H9 (cell line): Measurements from ENCODE around the gene PAX6. TPM values are rescaled to one million over a fixed set of nuclear protein-coding genes. Genes with fewer than 3 reads are reported as not detected.

Source experiments
- DNase-seq: peaks from one replicate; pipeline ENCODE4 v3.0.0-alpha.2; 2017
- H2AFZ ChIP-seq: one replicate; pipeline ENCODE4 v1.6.1; 2013; ENCODE audit warnings: mild to moderate bottlenecking, low read length, control low read depth, moderate library complexity
- H2AK5ac ChIP-seq: 2 replicates; pipeline ENCODE4 v1.6.1; 2013; ENCODE audit warnings: low read length, control low read depth, mixed read lengths; ENCODE audit not compliant: insufficient read length
- H2BK120ac ChIP-seq: one replicate; pipeline ENCODE4 v1.6.1; 2013; ENCODE audit warnings: low read depth, mild to moderate bottlenecking, low read length, control low read depth, inconsistent platforms; ENCODE audit not compliant: poor library complexity, severe bottlenecking
- H2BK12ac ChIP-seq: 2 replicates; pipeline ENCODE4 v1.6.1; 2013; ENCODE audit warnings: low read length, control low read depth, mixed read lengths, low read depth; ENCODE audit not compliant: insufficient read length
- H2BK15ac ChIP-seq: 2 replicates; pipeline ENCODE4 v1.6.1; 2013; ENCODE audit warnings: low read depth, low read length, control low read depth
- H2BK20ac ChIP-seq: one replicate; pipeline ENCODE4 v1.6.1; 2013; ENCODE audit warnings: low read depth, mild to moderate bottlenecking, low read length, control low read depth, inconsistent platforms; ENCODE audit not compliant: poor library complexity, severe bottlenecking
- H2BK5ac ChIP-seq: 2 replicates; pipeline ENCODE4 v1.6.1; 2013; ENCODE audit warnings: low read length, control low read depth, mixed read lengths; ENCODE audit not compliant: insufficient read length
- H3K14ac ChIP-seq: 2 replicates; pipeline ENCODE4 v1.6.1; 2013; ENCODE audit warnings: low read length, control low read depth; ENCODE audit not compliant: insufficient read depth
- H3K18ac ChIP-seq: 2 replicates; pipeline ENCODE4 v1.6.1; 2013; ENCODE audit warnings: low read depth, mild to moderate bottlenecking, mixed read lengths, low read length, control low read depth; ENCODE audit not compliant: insufficient read length
- H3K23ac ChIP-seq: 2 replicates; pipeline ENCODE4 v1.6.1; 2013; ENCODE audit warnings: low read length, control low read depth, mixed read lengths, low read depth; ENCODE audit not compliant: insufficient read length
- H3K23me2 ChIP-seq: 2 replicates; pipeline ENCODE4 v1.6.1; 2013; ENCODE audit warnings: low read depth, mild to moderate bottlenecking, mixed read lengths, low read length, control low read depth; ENCODE audit not compliant: insufficient read length, poor library complexity, severe bottlenecking
- H3K27ac ChIP-seq: 2 replicates; pipeline ENCODE4 v1.5.1; 2013; ENCODE audit warnings: low read length, control low read depth, mixed read lengths, low read depth; ENCODE audit not compliant: insufficient read length
- H3K27me3 ChIP-seq: 2 replicates; pipeline ENCODE4 v1.6.1; 2013; ENCODE audit warnings: low read length, control low read depth, inconsistent platforms; ENCODE audit not compliant: insufficient read depth
- H3K4ac ChIP-seq: 2 replicates; pipeline ENCODE4 v1.6.1; 2013; ENCODE audit warnings: low read depth, mild to moderate bottlenecking, control low read depth, inconsistent platforms, low read length, moderate library complexity
- H3K4me1 ChIP-seq: 2 replicates; pipeline ENCODE4 v1.6.1; 2013; ENCODE audit warnings: low read length, control low read depth, inconsistent platforms; ENCODE audit not compliant: insufficient read depth
- H3K4me2 ChIP-seq: 2 replicates; pipeline ENCODE4 v1.6.1; 2013; ENCODE audit warnings: low read length, control low read depth, mixed read lengths; ENCODE audit not compliant: insufficient read length, insufficient read depth
- H3K56ac ChIP-seq: 2 replicates; pipeline ENCODE4 v1.6.1; 2013; ENCODE audit warnings: low read depth, mild to moderate bottlenecking, mixed read lengths, low read length, control low read depth; ENCODE audit not compliant: insufficient read length
- H3K79me1 ChIP-seq: 2 replicates; pipeline ENCODE4 v1.6.1; 2013; ENCODE audit warnings: low read depth, mild to moderate bottlenecking, moderate library complexity, low read length, control low read depth, inconsistent platforms; ENCODE audit not compliant: insufficient read depth, poor library complexity, severe bottlenecking
- H3K79me2 ChIP-seq: 2 replicates; pipeline ENCODE4 v1.6.1; 2013; ENCODE audit warnings: low read length, control low read depth, inconsistent platforms; ENCODE audit not compliant: insufficient read depth
- H3K9ac ChIP-seq: 2 replicates; pipeline ENCODE4 v1.6.1; 2013; ENCODE audit warnings: low read length, control low read depth, mixed read lengths; ENCODE audit not compliant: insufficient read length; ENCODE audit errors: extremely low read depth
- H3K9me3 ChIP-seq: one replicate; pipeline ENCODE4 v1.6.1; 2013; ENCODE audit warnings: low read depth, low read length, inconsistent platforms; ENCODE audit not compliant: control insufficient read depth
- H3T11ph ChIP-seq: one replicate; pipeline ENCODE4 v1.6.1; 2013; ENCODE audit warnings: mild to moderate bottlenecking, low read length, control low read depth, inconsistent platforms
- H4K20me1 ChIP-seq: one replicate; pipeline ENCODE4 v1.6.1; 2013; ENCODE audit not compliant: control insufficient read depth, insufficient read length, insufficient read depth
- H4K5ac ChIP-seq: 2 replicates; pipeline ENCODE4 v1.6.1; 2013; ENCODE audit warnings: low read depth, mild to moderate bottlenecking, mixed read lengths, low read length, control low read depth; ENCODE audit not compliant: insufficient read length
- H4K8ac ChIP-seq: replicated peaks from 2 replicates; pipeline ENCODE4 v1.6.1; 2013; ENCODE audit warnings: low read length, control low read depth, mixed read lengths, low read depth; ENCODE audit not compliant: insufficient read length
- H4K91ac ChIP-seq: 2 replicates; pipeline ENCODE4 v1.6.1; 2013; ENCODE audit warnings: low read depth, mild to moderate bottlenecking, moderate library complexity, mixed read lengths, low read length, control low read depth; ENCODE audit not compliant: insufficient read length
- H3K27ac Mint-ChIP-seq, 3 experiments: 2 replicates in 2 of 3; 3 replicates in 1 of 3; pipeline ENCODE4 v1.8.0; 2020 to 2021; ENCODE audit warnings: mixed read lengths in 3 of 3, mild to moderate bottlenecking in 1 of 3, moderate library complexity in 1 of 3
- H3K27me3 Mint-ChIP-seq: 2 replicates; pipeline ENCODE4 v1.8.0; 2021; ENCODE audit warnings: low read depth, mild to moderate bottlenecking, moderate library complexity, mixed read lengths
- H3K36me3 Mint-ChIP-seq, 3 experiments: 2 replicates in 2 of 3; 3 replicates in 1 of 3; pipeline ENCODE4 v1.8.0; 2020 to 2021; ENCODE audit warnings: low read depth in 3 of 3, mixed read lengths in 3 of 3; ENCODE audit not compliant: insufficient read depth in 1 of 3
- H3K4me1 Mint-ChIP-seq, 2 experiments: 2 replicates each; pipeline ENCODE4 v1.8.0; 2020; ENCODE audit warnings: mixed read lengths in 2 of 2
- H3K4me3 Mint-ChIP-seq, 2 experiments: 2 replicates in 1 of 2; 3 replicates in 1 of 2; pipeline ENCODE4 v1.8.0; 2020 to 2021; ENCODE audit warnings: mild to moderate bottlenecking in 2 of 2, mixed read lengths in 2 of 2, moderate library complexity in 1 of 2
- H3K9me3 Mint-ChIP-seq, 2 experiments: 2 replicates in 1 of 2; 3 replicates in 1 of 2; pipeline ENCODE4 v1.8.0; 2020; ENCODE audit warnings: mild to moderate bottlenecking in 2 of 2, mixed read lengths in 2 of 2, moderate library complexity in 1 of 2
- CTCF ChIP-seq: fragments of 200-600 bp; sonication (generic); conservative IDR thresholded peaks from 3 replicates; pipeline ENCODE4 v1.8.0; 2021; ENCODE audit warnings: antibody characterized with exemption, mild to moderate bottlenecking
- WGBS: extraction: QIAGEN DNeasy Blood & Tissue Kit; methylation state at CpG from one replicate; pipeline ENCODE4 v1.1.7; 2013; ENCODE audit warnings: missing lambda C conversion rate, low lambda C conversion rate, mixed read lengths; ENCODE audit not compliant: insufficient read length; ENCODE audit errors: extremely low coverage; 5-methylcytosine and 5-hydroxymethylcytosine counted together
- total RNA-seq: library from RNA; stranded (reverse); gene quantifications from 2 replicates; pipeline ENCODE4 v1.2.1, GENCODE V29; 2021

Gene PAX6
- total RNA-seq, 1 experiment from 2014 or later = not detected

- Histone ChIP-seq H3K27ac (no peak overlapping the region), H3K23me2 (no peaks in the 10 kb centered on the region), H4K8ac (no peak overlapping the region), H3K56ac (no peak overlapping the region), H2BK20ac (no peak overlapping the region), H4K20me1 (no peaks in the 10 kb centered on the region), H3K14ac (no peak overlapping the region), H3T11ph (no peak overlapping the region), H2AK5ac (no peak overlapping the region), H3K79me2 (no peaks in the 10 kb centered on the region), H3K27me3 (no peaks in the 10 kb centered on the region), H3K4me2 (no peak overlapping the region), H3K23ac (no peak overlapping the region), H3K18ac (no peak overlapping the region), H4K91ac (no peak overlapping the region), H4K5ac (no peak overlapping the region), H2BK15ac (no peak overlapping the region), H2BK120ac (no peak overlapping the region), H3K4ac (no peak overlapping the region), H3K79me1 (no peaks in the 10 kb centered on the region), H3K9me3 (no peaks in the 10 kb centered on the region), H3K9ac (no peak overlapping the region), H2AFZ (no peak overlapping the region), H3K4me1 (no peaks in the 10 kb centered on the region; the same call in 1 of the 2 replicates), H2BK12ac (no peak overlapping the region), H2BK5ac (no peak overlapping the region)
- H3K9me3 Mint-ChIP-seq = no peaks in the 10 kb centered on the region
- H3K27ac Mint-ChIP-seq = no peak overlapping the region
- no CpG with 5 or more reads among the region's 3 CpGs for WGBS
- no peak overlapping the region for H3K4me3 Mint-ChIP-seq
- peaks cover 13 to 15% of the 10 kb centered on the region in 2 experiments for H3K4me1 Mint-ChIP-seq
- DNase-seq = no peak
- TF ChIP-seq CTCF = no peak
- H3K36me3 Mint-ChIP-seq = no peaks in the 10 kb centered on the region
- H3K27me3 Mint-ChIP-seq = no peaks in the 10 kb centered on the region
These were observed 41.0 kb downstream of the PAX6 start for GRCh38 chr11:31770011-31770700.
